ENCODE results near the gene FCN1. TPM values are rescaled to one million over a fixed set of nuclear protein-coding genes. Genes with fewer than 3 reads are reported as not detected.

The FCN1 gene
- total RNA-seq, 1 donor: not detected

GRCh38 chr9:134884492-134884891, 33.2 kb downstream of the FCN1 start:
- TF ChIP-seq CTCF (IDR thresholded peaks at IDR 0.05; ENCODE audit: insufficient read depth, low read depth, low read length): no peak
- H3K4me3 ChIP-seq (ENCODE audit: low read depth, low read length): no peak overlapping the region
- DNase-seq (ENCODE audit: low read depth): no peak

GRCh38 chr9:134883040-134883782, 34.5 kb downstream of the FCN1 start:
- no peak for DNase-seq (ENCODE audit: low read depth)
- TF ChIP-seq CTCF (IDR thresholded peaks at IDR 0.05; ENCODE audit: insufficient read depth, low read depth, low read length): no peak
- H3K4me3 ChIP-seq (ENCODE audit: low read depth, low read length): no peak overlapping the region

- no peak overlapping the region for H3K4me3 ChIP-seq (ENCODE audit: low read depth, low read length)
- no peak for TF ChIP-seq CTCF (IDR thresholded peaks at IDR 0.05; ENCODE audit: insufficient read depth, low read depth, low read length)
- no peak for DNase-seq (ENCODE audit: low read depth)
Observed at GRCh38 chr9:134882204-134882785, 35.4 kb downstream of the FCN1 start.

- TF ChIP-seq CTCF (IDR thresholded peaks at IDR 0.05; ENCODE audit: insufficient read depth, low read depth, low read length): no peak
- no peak overlapping the region for H3K4me3 ChIP-seq (ENCODE audit: low read depth, low read length)
- DNase-seq (ENCODE audit: low read depth): no peak
Observed at GRCh38 chr9:134881313-134881670, 36.4 kb downstream of the FCN1 start.

GRCh38 chr9:134880484-134881312, 37.0 kb downstream of the FCN1 start, which contains the start of gene FCN2:
Gene FCN2 (plus strand): TSS chr9:134880810. CDS start chr9:134880822, 12 bp downstream.
- DNase-seq (ENCODE audit: low read depth): no peak
- no peak within 1 kb of the TSS for H3K4me3 ChIP-seq (ENCODE audit: low read depth, low read length)
- TF ChIP-seq CTCF (IDR thresholded peaks at IDR 0.05; ENCODE audit: insufficient read depth, low read depth, low read length): no peak

GRCh38 chr9:134879664-134880483, 37.8 kb downstream of the FCN1 start:
- DNase-seq (ENCODE audit: low read depth): no peak
- H3K4me3 ChIP-seq (ENCODE audit: low read depth, low read length): no peak overlapping the region
- TF ChIP-seq CTCF (IDR thresholded peaks at IDR 0.05; ENCODE audit: insufficient read depth, low read depth, low read length): no peak

Measured in fibroblast of villous mesenchyme (primary cell).